Fibroblast of lung (primary cell): Measurements from ENCODE around the gene CCDC197.

Experiments
- EZH2 ChIP-seq: IDR thresholded peaks from 2 replicates; pipeline ENCODE4 v1.5.1; 2012; ENCODE audit warnings: low read length, control low read depth, mild to moderate bottlenecking; ENCODE audit errors: missing control alignments
- TF ChIP-seq, protein P1 (sequence below), 2 donors: IDR thresholded peaks in 1 of 2; conservative IDR thresholded peaks in 1 of 2; 1 replicate in 1 of 2; 2 replicates in 1 of 2; pipeline ENCODE4 v1.5.1; 2011 to 2012; ENCODE audit warnings: low read length in 2 of 2, control low read depth in 1 of 2, inconsistent platforms in 1 of 2, low read depth in 1 of 2, mild to moderate bottlenecking in 1 of 2

GRCh38 chr14:93975791-93976476 is 21.2 kb upstream of the CCDC197 start:
- TF ChIP-seq, protein P1, sequence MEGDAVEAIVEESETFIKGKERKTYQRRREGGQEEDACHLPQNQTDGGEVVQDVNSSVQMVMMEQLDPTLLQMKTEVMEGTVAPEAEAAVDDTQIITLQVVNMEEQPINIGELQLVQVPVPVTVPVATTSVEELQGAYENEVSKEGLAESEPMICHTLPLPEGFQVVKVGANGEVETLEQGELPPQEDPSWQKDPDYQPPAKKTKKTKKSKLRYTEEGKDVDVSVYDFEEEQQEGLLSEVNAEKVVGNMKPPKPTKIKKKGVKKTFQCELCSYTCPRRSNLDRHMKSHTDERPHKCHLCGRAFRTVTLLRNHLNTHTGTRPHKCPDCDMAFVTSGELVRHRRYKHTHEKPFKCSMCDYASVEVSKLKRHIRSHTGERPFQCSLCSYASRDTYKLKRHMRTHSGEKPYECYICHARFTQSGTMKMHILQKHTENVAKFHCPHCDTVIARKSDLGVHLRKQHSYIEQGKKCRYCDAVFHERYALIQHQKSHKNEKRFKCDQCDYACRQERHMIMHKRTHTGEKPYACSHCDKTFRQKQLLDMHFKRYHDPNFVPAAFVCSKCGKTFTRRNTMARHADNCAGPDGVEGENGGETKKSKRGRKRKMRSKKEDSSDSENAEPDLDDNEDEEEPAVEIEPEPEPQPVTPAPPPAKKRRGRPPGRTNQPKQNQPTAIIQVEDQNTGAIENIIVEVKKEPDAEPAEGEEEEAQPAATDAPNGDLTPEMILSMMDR (conservative IDR thresholded peaks at IDR 0.05 in 1 of 2, IDR thresholded peaks at IDR 0.05 in 1 of 2; ENCODE audit: low read depth in 1 of 2, low read length in 2 of 2), result no peak
- no peak for TF ChIP-seq EZH2
